HG03575 (cell line): ENCODE data around the gene PDRG1.

Experiments
- ATAC-seq: cut with Tn5 transposase; IDR thresholded peaks from one replicate; pipeline ENCODE4 v1.9.1; 2021; ENCODE audit not compliant: unreplicated experiment, insufficient number of reproducible peaks, low FRiP score; ENCODE audit errors: extremely low read depth

PDRG1 gene

GRCh38 chr20:31968291-31969126 lies 16.7 kb upstream of the PDRG1 start:
- no peak for ATAC-seq

GRCh38 chr20:31967830-31968249 lies 16.0 kb upstream of the PDRG1 start, which contains the start of gene XKR7:
Gene XKR7, plus strand, starts transcription at chr20:31968151. Its CDS starts 25 bp downstream, at chr20:31968176.
- ATAC-seq, result no peak

GRCh38 chr20:31966991-31967655 lies 15.3 kb upstream of the PDRG1 start:
- no peak for ATAC-seq

GRCh38 chr20:31963889-31964288 lies 12.0 kb upstream of the PDRG1 start:
- ATAC-seq, result no peak

- no peak for ATAC-seq
These were observed 10.9 kb upstream of the PDRG1 start for GRCh38 chr20:31962761-31963160.

- ATAC-seq, result no peak
These were observed 5.0 kb upstream of the PDRG1 start for GRCh38 chr20:31956556-31957526.

GRCh38 chr20:31954500-31954899 lies 2.7 kb upstream of the PDRG1 start:
- ATAC-seq, result no peak

GRCh38 chr20:31953556-31954148 lies 1.8 kb upstream of the PDRG1 start:
- no peak for ATAC-seq

- no peak for ATAC-seq
These were observed 680 bp downstream of the PDRG1 start for GRCh38 chr20:31951203-31951529.

- ATAC-seq, result no peak
These were observed 1.8 kb downstream of the PDRG1 start for GRCh38 chr20:31949877-31950646.

- no peak for ATAC-seq
These were observed 3.8 kb downstream of the PDRG1 start for GRCh38 chr20:31948008-31948407.

GRCh38 chr20:31945785-31946184 lies 6.1 kb downstream of the PDRG1 start:
- ATAC-seq, result no peak

- ATAC-seq, result no peak
These were observed 6.5 kb downstream of the PDRG1 start for GRCh38 chr20:31945319-31945718.

GRCh38 chr20:31943052-31943471 lies 8.8 kb downstream of the PDRG1 start:
- no peak for ATAC-seq

GRCh38 chr20:31939661-31940060 lies 12.2 kb downstream of the PDRG1 start:
- no peak for ATAC-seq

GRCh38 chr20:31937820-31938219 lies 14.0 kb downstream of the PDRG1 start:
- ATAC-seq, result no peak

GRCh38 chr20:31936420-31936819 lies 15.4 kb downstream of the PDRG1 start:
- ATAC-seq, result no peak
